B cell (primary cell): ENCODE data around the gene SELENON. TPM values are rescaled to one million over a fixed set of nuclear protein-coding genes. Genes with fewer than 3 reads are reported as not detected.

ENCODE experiments used
- ATAC-seq: fragments of 200-7000 bp; cut with Tn5 transposase; one replicate; pipeline ENCODE4 v1.10.0; 2021; ENCODE audit warnings: low read depth, mild to moderate bottlenecking, moderate number of reproducible peaks, moderate library complexity
- CTCF ChIA-PET: fragments of 350-600 bp; sonication (Branson Sonifier 250); formaldehyde crosslinking; loops from one replicate; lab custom pipeline; 2021; ENCODE audit warnings: antibody characterized with exemption, inconsistent platforms; lab: Charles Lee
- POLR2A ChIA-PET: fragments of 350-600 bp; sonication (Branson Sonifier 250); formaldehyde crosslinking; loops from one replicate; lab custom pipeline; 2021; ENCODE audit warnings: antibody characterized with exemption; lab: Charles Lee
- DNase-seq: peaks from one replicate; pipeline ENCODE4 v3.0.0; 2013
- H2AFZ ChIP-seq: 2 replicates; pipeline ENCODE4 v1.6.1; 2012; ENCODE audit warnings: mild to moderate bottlenecking, low read depth, low read length; ENCODE audit not compliant: insufficient read depth, poor library complexity, severe bottlenecking
- H3K27ac ChIP-seq, 2 donors: 1 replicate in 1 of 2; 2 replicates in 1 of 2; pipeline ENCODE4 v1.5.1; 2012 to 2013; ENCODE audit warnings: low read length in 2 of 2, mild to moderate bottlenecking in 2 of 2, moderate library complexity in 1 of 2
- H3K27me3 ChIP-seq, 4 experiments: fragments of 200-600 bp in 1 of 4; sonication (generic) in 1 of 4; replicated peaks in 1 of 4; 1 replicate in 2 of 4; 2 replicates in 2 of 4; pipeline versions ENCODE4 v1.6.1 to v1.7.0; 2013 to 2016; ENCODE audit warnings: low read length in 3 of 4, mild to moderate bottlenecking in 2 of 4, mixed read lengths in 1 of 4, moderate library complexity in 1 of 4; ENCODE audit not compliant: insufficient read depth in 4 of 4, control insufficient read depth in 3 of 4; ENCODE audit errors: control extremely low read depth in 1 of 4
- H3K36me3 ChIP-seq, 2 experiments: replicated peaks in 1 of 2; 1 replicate in 1 of 2; 2 replicates in 1 of 2; pipeline versions ENCODE4 v1.6.1 to v1.7.1; 2013; ENCODE audit warnings: low read length in 1 of 2; ENCODE audit not compliant: insufficient read depth in 2 of 2, control insufficient read depth in 1 of 2; ENCODE audit errors: control extremely low read depth in 1 of 2, extremely low read depth in 1 of 2
- H3K4me1 ChIP-seq, 2 donors: fragments of 200-600 bp in 1 of 2; sonication (generic) in 1 of 2; 1 replicate in 1 of 2; 2 replicates in 1 of 2; pipeline versions ENCODE4 v1.5.1 to v1.6.1; 2013 to 2017; ENCODE audit warnings: low read length in 2 of 2; ENCODE audit not compliant: control insufficient read depth in 2 of 2, insufficient read depth in 2 of 2
- H3K4me2 ChIP-seq: replicated peaks from 2 replicates; pipeline ENCODE3; 2012; ENCODE audit warnings: mild to moderate bottlenecking, low read depth, low read length; ENCODE audit not compliant: poor library complexity, severe bottlenecking
- H3K4me3 ChIP-seq, 5 experiments: fragments of 200-600 bp in 1 of 5; sonication (generic) in 1 of 5; 1 replicate in 3 of 5; 2 replicates in 2 of 5; pipeline versions ENCODE4 v1.5.1 to v1.7.0; 2011 to 2016; ENCODE audit warnings: low read length in 4 of 5, mild to moderate bottlenecking in 4 of 5, low read depth in 2 of 5, control low read depth in 1 of 5, moderate library complexity in 1 of 5; ENCODE audit not compliant: insufficient read depth in 1 of 5; ENCODE audit errors: control extremely low read depth in 1 of 5, extremely low read depth in 1 of 5
- H3K79me2 ChIP-seq: fragments of 200-600 bp; sonication (generic); one replicate; pipeline ENCODE4 v1.6.0; 2016; ENCODE audit warnings: low read length; ENCODE audit not compliant: control insufficient read depth, insufficient read depth
- H3K9ac ChIP-seq: fragments of 200-600 bp; sonication (generic); 2 replicates; pipeline ENCODE4 v1.6.1; 2017; ENCODE audit warnings: mild to moderate bottlenecking, low read length, moderate library complexity
- H3K9me3 ChIP-seq, 3 donors: one replicate each; pipeline versions ENCODE4 v1.6.1 to v1.7.1; 2013; ENCODE audit warnings: low read length in 2 of 3; ENCODE audit not compliant: control insufficient read depth in 2 of 3, insufficient read depth in 1 of 3; ENCODE audit errors: control extremely low read depth in 1 of 3
- H4K20me1 ChIP-seq: 2 replicates; pipeline ENCODE4 v1.6.0; 2012; ENCODE audit warnings: mild to moderate bottlenecking, low read length; ENCODE audit not compliant: insufficient read depth, control insufficient read depth, poor library complexity, severe bottlenecking
- H3K27ac Mint-ChIP-seq: one replicate; pipeline ENCODE4 v1.8.0; 2021; ENCODE audit warnings: mixed read lengths
- H3K27me3 Mint-ChIP-seq: one replicate; pipeline ENCODE4 v1.8.0; 2021; ENCODE audit warnings: mixed read lengths
- H3K4me1 Mint-ChIP-seq: one replicate; pipeline ENCODE4 v1.8.0; 2021; ENCODE audit warnings: mixed read lengths
- H3K4me3 Mint-ChIP-seq: one replicate; pipeline ENCODE4 v1.8.0; 2021; ENCODE audit warnings: mixed read lengths
- H3K9me3 Mint-ChIP-seq: one replicate; pipeline ENCODE4 v1.8.0; 2022; ENCODE audit warnings: mixed read lengths; ENCODE audit not compliant: insufficient read depth
- EZH2 ChIP-seq: IDR thresholded peaks from 2 replicates; pipeline ENCODE4 v1.6.1; 2012; ENCODE audit warnings: borderline replicate concordance, low read depth, mild to moderate bottlenecking, moderate library complexity, low read length; ENCODE audit not compliant: insufficient read depth, poor library complexity, severe bottlenecking
- WGBS: methylation state at CpG from one replicate; pipeline ENCODE4 v1.1.5; 2013; ENCODE audit warnings: missing lambda C conversion rate; ENCODE audit not compliant: insufficient coverage; 5-methylcytosine and 5-hydroxymethylcytosine counted together
- intact Hi-C: fragments of 100-400 bp; cut with micrococcal nuclease; formaldehyde crosslinking; loops from one replicate; pipeline ENCODE4 v1.10.0; 2022
- polyA plus RNA-seq: library from polyadenylated mRNA; depleted of rRNA; stranded (reverse); fragments of >200 nt; gene quantifications from 2 replicates; pipeline ENCODE4 v1.2.3, GENCODE V29; 2012
- total RNA-seq, 2 donors: library from RNA; stranded (reverse); fragments of 120-200 nt in 1 of 2; gene quantifications; 1 replicate in 1 of 2; 2 replicates in 1 of 2; pipeline versions ENCODE4 v1.2.3 to v1.2.4, GENCODE V29; 2013 to 2022
- TF ChIP-seq, protein P1 (sequence below): fragments of 200-600 bp; IDR thresholded peaks from one replicate; pipeline ENCODE4 v1.8.0; 2022; ENCODE audit warnings: antibody characterized with exemption, mild to moderate bottlenecking

The SELENON gene
- total and polyA plus RNA-seq, 2 donors (not counting 1 experiment from before 2014, with no cell fraction given): 10.9 to 16.5 TPM

DNA sequence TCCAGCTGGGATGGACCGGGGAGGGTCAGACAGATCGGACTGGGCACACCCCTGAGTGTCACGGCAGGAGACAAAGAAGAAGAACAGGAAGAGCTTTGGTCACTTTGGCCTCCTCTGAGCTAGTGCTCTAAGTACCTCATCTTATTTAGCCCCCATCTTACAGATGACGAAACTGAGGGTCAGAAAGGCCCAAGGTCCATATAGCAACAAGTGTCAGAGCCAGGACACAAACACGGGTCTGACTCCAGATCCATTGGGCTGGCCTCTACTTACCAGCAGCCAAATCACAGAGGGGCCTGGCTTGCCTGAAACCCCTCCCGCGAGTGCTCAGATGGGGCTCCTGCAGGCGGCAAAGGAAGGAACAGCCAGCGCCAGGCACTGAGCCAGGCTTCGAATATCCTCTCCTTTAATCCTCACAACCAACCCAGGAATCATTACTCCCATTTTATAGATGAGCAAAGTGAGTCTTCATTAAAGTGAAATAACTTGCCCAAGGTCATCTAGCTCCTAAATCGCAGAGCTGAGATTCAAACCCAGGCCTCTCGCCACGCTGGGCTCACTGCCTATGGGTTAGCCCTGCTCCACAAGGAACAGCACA, 25.7 kb upstream of the SELENON start:
- no peaks in the 10 kb centered on the region for H3K79me2 ChIP-seq
- no peaks in the 10 kb centered on the region for H4K20me1 ChIP-seq
- CTCF ChIA-PET: no interaction called here
- Mint-ChIP-seq H3K4me1 (peaks cover 41% of the 10 kb centered on the region), H3K9me3 (no peaks in the 10 kb centered on the region), H3K27ac (peak overlapping the region; percentile 12), H3K27me3 (peaks cover 26% of the 10 kb centered on the region), H3K4me3 (no peak overlapping the region)
- peaks cover 0 to 3% (median 0%) of the 10 kb centered on the region in 3 donors for H3K9me3 ChIP-seq
- ATAC-seq (no peak), DNase-seq (no peak)
- no peaks in the 10 kb centered on the region for H3K36me3 ChIP-seq
- peak overlapping the region; percentile 29 for H3K4me2 ChIP-seq
- no peak for TF ChIP-seq EZH2
- TF ChIP-seq, protein P1, sequence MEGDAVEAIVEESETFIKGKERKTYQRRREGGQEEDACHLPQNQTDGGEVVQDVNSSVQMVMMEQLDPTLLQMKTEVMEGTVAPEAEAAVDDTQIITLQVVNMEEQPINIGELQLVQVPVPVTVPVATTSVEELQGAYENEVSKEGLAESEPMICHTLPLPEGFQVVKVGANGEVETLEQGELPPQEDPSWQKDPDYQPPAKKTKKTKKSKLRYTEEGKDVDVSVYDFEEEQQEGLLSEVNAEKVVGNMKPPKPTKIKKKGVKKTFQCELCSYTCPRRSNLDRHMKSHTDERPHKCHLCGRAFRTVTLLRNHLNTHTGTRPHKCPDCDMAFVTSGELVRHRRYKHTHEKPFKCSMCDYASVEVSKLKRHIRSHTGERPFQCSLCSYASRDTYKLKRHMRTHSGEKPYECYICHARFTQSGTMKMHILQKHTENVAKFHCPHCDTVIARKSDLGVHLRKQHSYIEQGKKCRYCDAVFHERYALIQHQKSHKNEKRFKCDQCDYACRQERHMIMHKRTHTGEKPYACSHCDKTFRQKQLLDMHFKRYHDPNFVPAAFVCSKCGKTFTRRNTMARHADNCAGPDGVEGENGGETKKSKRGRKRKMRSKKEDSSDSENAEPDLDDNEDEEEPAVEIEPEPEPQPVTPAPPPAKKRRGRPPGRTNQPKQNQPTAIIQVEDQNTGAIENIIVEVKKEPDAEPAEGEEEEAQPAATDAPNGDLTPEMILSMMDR: no peak
- WGBS: 57% methylated on average over 9 of the region's 13 CpGs
- peaks cover 0 to 31% (median 7%) of the 10 kb centered on the region in 4 experiments for H3K27me3 ChIP-seq
- no peak overlapping the region for H3K27ac ChIP-seq
- POLR2A ChIA-PET: no interaction called here
- no peak overlapping the region for H3K4me3 ChIP-seq
- H3K9ac ChIP-seq: no peak overlapping the region
- intact Hi-C loops: no loop called here
- H3K4me1 ChIP-seq: peaks cover 30 to 47% of the 10 kb centered on the region in 2 donors
- H2AFZ ChIP-seq: peak overlapping the region; percentile 48

DNA sequence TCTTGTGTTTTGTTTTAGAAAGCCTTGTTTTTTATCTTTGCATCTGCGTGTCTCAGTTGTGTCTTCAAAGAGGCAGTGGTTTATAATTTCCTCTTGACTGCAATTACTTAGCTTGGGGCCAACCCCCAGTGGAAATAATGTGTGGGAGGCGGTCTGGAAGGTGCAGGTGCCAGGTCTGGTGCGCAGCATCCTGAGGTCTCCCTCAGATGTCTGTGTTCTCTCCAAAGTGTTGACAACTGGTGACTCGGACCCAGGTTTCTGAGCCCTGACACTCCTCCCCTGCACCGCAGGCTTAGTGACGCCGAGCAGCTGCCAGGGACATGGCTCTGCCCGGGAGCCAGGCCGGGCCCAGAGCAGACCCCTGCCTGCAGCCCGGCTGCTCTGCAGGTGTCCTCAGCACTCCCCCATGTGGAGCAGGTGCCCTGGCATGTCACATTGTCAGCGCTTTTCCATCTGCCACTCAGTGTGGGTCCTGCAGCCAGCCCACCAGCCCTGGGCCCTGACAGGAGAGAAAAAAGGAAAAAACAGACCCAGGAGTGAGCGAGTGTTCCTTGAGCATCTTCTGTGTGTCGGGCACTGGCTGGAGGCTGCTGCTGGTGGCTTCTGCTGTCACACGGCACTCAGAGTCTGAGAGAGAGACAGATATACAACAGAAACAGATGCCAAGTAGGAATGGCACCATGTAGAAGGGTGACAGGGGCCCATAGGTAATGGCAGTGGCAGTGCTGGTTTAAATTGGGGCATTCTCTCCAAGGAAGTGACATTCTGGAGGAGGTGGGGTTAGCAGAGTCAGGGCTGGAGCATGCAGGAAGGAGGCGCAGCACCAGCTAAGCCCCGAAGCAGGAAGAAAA, 24.8 kb upstream of the SELENON start:
- Mint-ChIP-seq H3K4me1 (peaks cover 41% of the 10 kb centered on the region), H3K9me3 (no peaks in the 10 kb centered on the region), H3K27ac (peak overlapping the region; percentile 57), H3K27me3 (peaks cover 23% of the 10 kb centered on the region), H3K4me3 (peak overlapping the region; percentile 54)
- no peaks in the 10 kb centered on the region for H3K36me3 ChIP-seq
- H3K4me3 ChIP-seq: no peak overlapping the region
- H2AFZ ChIP-seq: peak overlapping the region; percentile 48
- 5% methylated on average over 12 of the region's 16 CpGs for WGBS
- no peaks in the 10 kb centered on the region for H4K20me1 ChIP-seq
- TF ChIP-seq, protein P1: no peak
- no peak for TF ChIP-seq EZH2
- no peaks in the 10 kb centered on the region for H3K79me2 ChIP-seq
- H3K4me2 ChIP-seq: peak overlapping the region; percentile 29
- peaks cover 30 to 46% of the 10 kb centered on the region in 2 donors for H3K4me1 ChIP-seq
- peak; percentile 30 for DNase-seq
- ChIA-PET CTCF (no interaction called here), POLR2A (no interaction called here)
- H3K9ac ChIP-seq: no peak overlapping the region
- intact Hi-C loops: no loop called here
- no peak overlapping the region for H3K27ac ChIP-seq
- H3K9me3 ChIP-seq: peaks cover 0 to 3% (median 0%) of the 10 kb centered on the region in 3 donors
- ATAC-seq: peak; percentile 71
- peaks cover 0 to 25% (median 7%) of the 10 kb centered on the region in 4 experiments for H3K27me3 ChIP-seq
